Adipose tissue (tissue), 3 donors: ENCODE data around the gene SCTR. TPM values are rescaled to one million over a fixed set of nuclear protein-coding genes. Genes with fewer than 3 reads are reported as not detected.

Source experiments
- H3K27ac ChIP-seq: one replicate; pipeline ENCODE4 v1.5.1; 2013; ENCODE audit warnings: low read depth, low read length
- WGBS, 3 donors: extraction: QIAGEN DNeasy Blood & Tissue Kit; methylation state at CpG; one replicate each; pipeline ENCODE4 v1.1.7; 2013; 5-methylcytosine and 5-hydroxymethylcytosine counted together
- polyA plus RNA-seq, 3 donors: library from polyadenylated mRNA; stranded (reverse); fragments of 200-250 nt; gene quantifications; one replicate each; pipeline ENCODE4 v1.2.3, GENCODE V29; 2013
- donor health status: healthy with polysubstance abuse.
- donor health status: Bipolar disorder and iron deficiency.
- donor health status: healthy.

SCTR gene
- polyA plus RNA-seq, 3 donors: 0.65 to 59.8 TPM; not detected in 1

GRCh38 chr2:119426801-119427395 lies 97.4 kb downstream of the SCTR start:
- 48 to 59% (median 56%) methylated on average over 12 of the region's 12 CpGs for WGBS, 3 donors
- H3K27ac ChIP-seq: no peak overlapping the region

DNA sequence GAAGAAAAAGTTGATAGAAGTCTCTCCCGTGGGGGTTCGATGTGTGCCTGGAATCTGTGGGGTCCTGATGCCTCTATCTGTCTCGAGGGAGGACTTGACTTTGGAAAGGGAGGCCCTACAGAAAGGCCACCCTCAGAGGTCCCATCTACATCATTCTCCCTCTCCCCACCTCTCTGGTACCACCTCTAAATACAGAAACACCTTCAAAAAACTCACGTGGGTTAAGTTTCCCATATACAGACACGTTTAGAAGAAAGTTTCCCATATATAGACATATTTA lies 97.9 kb downstream of the SCTR start:
- WGBS, 3 donors: 56 to 61% (median 60%) methylated on average over 5 of the region's 5 CpGs
- H3K27ac ChIP-seq: no peak overlapping the region

DNA sequence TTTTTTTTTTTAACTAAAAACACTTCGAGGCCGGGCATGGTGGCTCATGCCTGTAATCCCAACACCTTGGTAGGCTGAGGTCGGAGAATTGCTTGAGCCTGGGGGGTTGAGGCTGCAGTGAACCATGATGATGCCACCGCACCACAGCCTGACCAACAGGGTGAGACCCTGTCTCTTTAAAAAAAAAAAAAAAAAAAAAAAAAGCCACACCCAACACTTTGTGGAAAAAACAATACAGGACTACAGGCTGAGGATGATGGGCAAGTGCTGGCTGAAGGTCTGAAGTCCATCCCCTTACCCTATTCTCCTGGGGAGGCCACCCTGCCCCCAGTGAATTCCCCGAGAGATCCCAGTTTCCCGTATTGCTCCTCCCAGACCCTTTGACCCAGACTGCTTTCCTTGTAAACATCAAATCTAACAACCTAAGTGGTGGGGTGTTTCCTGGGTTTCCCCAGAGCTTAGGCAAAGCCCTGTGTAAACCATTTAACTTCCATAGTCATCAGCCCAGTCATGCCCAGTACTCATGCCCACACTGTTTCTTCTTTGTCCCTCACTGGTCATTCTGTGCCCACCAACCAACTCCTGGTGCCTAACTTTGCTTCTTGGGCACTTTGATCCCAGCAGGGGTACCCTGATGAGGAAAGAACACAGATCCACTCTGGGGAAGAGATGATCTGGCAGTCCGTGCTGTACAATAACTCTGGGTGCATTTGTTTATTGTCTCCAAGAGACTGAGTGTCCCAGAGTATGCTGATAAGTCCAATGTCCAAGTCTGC lies 98.5 kb downstream of the SCTR start:
- H3K27ac ChIP-seq: no peak overlapping the region
- WGBS, 3 donors: 77 to 81% (median 78%) methylated on average over 7 of the region's 7 CpGs

DNA sequence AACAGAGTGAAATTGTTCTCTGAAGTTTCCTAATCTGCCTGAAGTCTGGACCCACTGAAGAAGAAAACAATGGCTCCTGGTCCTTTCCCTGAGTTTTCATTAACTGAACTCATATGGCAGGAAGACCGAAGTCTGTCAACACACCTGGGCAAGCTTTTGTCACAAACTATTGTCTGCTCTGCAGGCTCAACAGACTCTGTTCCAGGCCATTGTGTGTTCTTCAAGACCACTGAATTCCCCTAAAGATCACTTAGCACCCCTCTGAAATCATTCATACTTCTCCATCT lies 99.2 kb downstream of the SCTR start:
- no peak overlapping the region for H3K27ac ChIP-seq
- 87 to 100% (median 96%) methylated on average over 1 of the region's 1 CpG for WGBS, 3 donors

DNA sequence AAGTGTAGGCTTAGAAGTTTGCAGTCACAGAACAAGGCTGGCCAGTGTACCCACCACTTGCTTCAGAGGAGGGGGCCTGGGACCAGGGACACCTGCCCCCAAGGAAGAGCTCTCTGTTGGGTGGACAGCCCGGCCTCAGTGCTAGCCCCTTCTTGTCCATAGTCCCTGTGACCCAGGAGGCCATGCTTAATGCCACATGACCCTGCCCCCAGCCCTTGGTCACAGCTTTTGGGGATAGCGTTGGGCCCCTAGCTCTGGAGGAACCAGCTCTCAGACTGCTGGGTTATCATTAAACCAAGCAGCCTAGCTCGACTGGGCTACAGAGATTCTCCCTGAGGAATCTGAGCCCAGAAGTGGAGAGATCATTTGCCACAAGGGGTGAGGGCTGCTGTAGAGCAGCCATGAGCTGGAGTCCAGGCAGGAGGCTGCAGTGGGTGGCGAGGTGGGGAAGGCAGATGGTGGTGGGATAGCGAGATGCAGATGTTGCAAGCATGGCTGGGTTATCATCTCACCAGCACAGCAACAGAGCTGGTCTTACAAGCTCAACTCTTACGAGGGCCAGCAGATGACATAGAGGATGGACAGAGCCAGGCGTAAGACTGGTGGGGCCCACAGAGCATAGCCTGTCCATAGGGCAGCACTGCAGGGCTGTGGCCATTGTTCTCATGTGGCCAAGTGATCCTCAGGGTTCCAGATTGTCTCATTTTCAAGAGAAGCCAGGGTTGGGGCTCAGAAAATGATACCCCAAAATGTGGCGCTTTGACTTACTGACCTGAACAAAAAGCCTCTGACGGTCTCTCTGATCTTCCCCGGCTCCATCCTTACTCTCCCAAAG lies 99.8 kb downstream of the SCTR start:
- WGBS, 3 donors: 91 to 96% (median 94%) methylated on average over 10 of the region's 10 CpGs
- no peak overlapping the region for H3K27ac ChIP-seq

GRCh38 chr2:119423811-119424210 lies 100.5 kb downstream of the SCTR start:
- 76 to 92% (median 79%) methylated on average over 2 of the region's 2 CpGs for WGBS, 3 donors
- no peak overlapping the region for H3K27ac ChIP-seq

DNA sequence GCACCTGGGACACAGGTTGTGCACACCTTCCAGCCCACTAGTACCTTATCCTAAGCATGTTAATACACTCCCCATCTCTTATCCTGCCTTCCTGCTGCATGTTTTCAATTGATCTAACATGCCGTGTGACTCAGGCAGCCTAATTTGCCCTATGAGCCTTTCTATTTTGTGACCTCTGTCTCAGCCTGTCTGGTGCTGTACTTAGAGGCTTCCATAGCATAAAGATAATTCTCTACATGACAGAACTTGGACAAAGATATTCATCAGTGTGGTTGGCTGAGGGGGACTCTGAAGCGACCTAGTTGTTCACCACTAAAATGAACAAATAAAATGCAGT lies 101.2 kb downstream of the SCTR start:
- WGBS, 3 donors: 87 to 90% (median 88%) methylated on average over 2 of the region's 2 CpGs

GRCh38 chr2:119422360-119423107 lies 101.7 kb downstream of the SCTR start:
- WGBS, 3 donors: 72 to 92% (median 81%) methylated on average over 7 of the region's 7 CpGs
- no peak overlapping the region for H3K27ac ChIP-seq

More for the DNA sequence above, 101.2 kb downstream of the SCTR start:
- H3K27ac ChIP-seq: no peak overlapping the region

GRCh38 chr2:119421741-119422140 lies 102.5 kb downstream of the SCTR start:
- no peak overlapping the region for H3K27ac ChIP-seq

GRCh38 chr2:119421304-119421703 lies 103.0 kb downstream of the SCTR start:
- 89 to 100% (median 96%) methylated on average over 1 of the region's 1 CpG for WGBS, 3 donors
- no peak overlapping the region for H3K27ac ChIP-seq

- H3K27ac ChIP-seq: no peak overlapping the region
- WGBS, 3 donors: 27 to 53% (median 30%) methylated on average over 1 of the region's 1 CpG
Observed at GRCh38 chr2:119419803-119420508, 104.3 kb downstream of the SCTR start.

DNA sequence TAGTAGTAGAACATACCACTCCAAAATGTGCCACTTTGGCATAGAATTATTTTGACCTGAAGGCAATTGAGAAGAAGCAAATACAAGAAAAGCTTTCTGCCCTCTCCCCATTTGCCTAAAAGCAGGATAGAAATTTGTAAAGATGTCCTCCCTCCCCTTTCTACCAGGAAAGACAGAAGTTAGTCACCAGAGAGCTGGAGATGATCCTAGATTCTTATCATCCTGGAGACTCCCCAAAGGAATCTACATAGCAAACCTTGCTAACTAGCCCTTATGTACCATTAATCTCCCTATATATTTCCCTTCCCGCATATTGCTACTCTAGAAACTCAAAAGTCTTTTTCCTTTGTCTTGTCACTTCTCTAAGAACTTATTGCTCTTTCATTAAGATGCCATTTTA lies 105.2 kb downstream of the SCTR start:
- 83 to 96% (median 91%) methylated on average over 1 of the region's 1 CpG for WGBS, 3 donors
- H3K27ac ChIP-seq: no peak overlapping the region

GRCh38 chr2:119417908-119418307 lies 106.4 kb downstream of the SCTR start:
- no peak overlapping the region for H3K27ac ChIP-seq
- WGBS, 3 donors: 87 to 92% (median 92%) methylated on average over 6 of the region's 6 CpGs

DNA sequence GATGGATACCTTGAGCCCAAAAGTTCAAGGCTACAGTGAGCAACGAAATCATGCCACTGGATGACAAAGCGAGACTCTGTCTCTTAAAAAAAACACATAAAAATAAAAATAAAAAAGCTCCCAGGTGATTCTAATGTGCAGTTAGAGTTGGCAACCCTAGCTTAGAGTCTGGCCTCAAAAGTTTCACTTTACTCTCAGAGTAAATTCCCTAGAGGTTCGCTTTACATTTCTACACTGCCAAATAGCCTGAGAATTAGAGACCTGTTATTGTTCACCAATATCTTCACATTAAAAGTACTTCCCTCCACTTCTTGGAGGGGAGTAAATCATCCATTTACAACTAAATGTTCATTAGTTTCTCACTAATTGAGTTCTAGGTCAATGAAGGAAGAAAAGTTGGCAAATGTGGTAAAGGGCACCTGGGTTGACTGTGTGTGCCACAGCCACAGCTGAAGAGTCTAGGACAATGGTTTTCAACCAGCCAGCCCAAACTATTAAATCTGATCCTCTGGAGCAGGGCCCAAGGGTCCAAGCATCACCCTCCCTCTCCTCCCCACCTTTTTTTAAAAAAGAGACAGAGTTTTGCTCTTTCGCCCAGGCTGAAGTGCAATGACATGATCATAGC lies 107.9 kb downstream of the SCTR start:
- 79 to 93% (median 91%) methylated on average over 4 of the region's 4 CpGs for WGBS, 3 donors

GRCh38 chr2:119415630-119416029 lies 108.7 kb downstream of the SCTR start:
- 83 to 90% (median 84%) methylated on average over 1 of the region's 1 CpG for WGBS, 3 donors

More for the DNA sequence above, 107.9 kb downstream of the SCTR start:
- no peak overlapping the region for H3K27ac ChIP-seq

DNA sequence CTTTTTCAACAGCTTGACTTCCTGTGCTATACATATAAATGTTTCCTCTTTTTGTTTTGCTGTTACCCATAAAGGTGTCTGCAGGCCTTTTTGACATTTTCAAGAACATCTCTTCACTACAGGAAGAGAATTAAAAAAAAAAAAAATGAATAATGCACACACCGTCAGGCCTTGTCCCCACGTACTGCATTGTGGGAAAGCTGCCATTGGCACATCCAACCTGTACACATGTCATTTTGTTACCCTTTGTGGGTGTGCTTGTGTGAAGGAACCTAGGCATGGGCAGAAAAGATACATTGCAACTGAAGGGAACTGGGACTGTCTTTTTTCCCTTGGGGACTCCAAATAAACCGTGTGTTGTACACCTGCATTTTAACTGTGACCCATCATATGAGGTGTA lies 109.4 kb downstream of the SCTR start:
- no peak overlapping the region for H3K27ac ChIP-seq
- WGBS, 3 donors: 72 to 81% (median 76%) methylated on average over 3 of the region's 3 CpGs

More at GRCh38 chr2:119415630-119416029, 108.7 kb downstream of the SCTR start:
- no peak overlapping the region for H3K27ac ChIP-seq

DNA sequence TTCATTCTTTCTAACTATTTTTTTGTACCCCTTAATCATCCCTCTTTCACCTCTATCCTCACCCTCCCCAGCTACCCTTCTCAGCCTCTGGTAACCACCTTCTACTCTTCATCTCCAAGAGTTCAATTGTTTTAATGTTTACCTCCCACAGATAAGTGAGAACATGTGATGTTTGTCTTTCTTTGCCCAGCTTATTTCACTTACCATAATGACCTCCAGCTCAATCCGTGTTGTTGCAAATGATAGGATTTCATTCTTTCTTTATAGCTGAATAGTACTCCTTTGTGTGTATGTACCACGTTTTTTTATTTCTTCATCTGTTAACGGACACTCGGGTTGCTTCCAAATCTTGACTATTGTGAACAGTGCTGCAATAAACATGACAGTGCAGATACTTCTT lies 114.8 kb downstream of the SCTR start:
- no peak overlapping the region for H3K27ac ChIP-seq
- WGBS, 3 donors: 56 to 79% (median 79%) methylated on average over 4 of the region's 4 CpGs

GRCh38 chr2:119408221-119408619 lies 116.1 kb downstream of the SCTR start:
- H3K27ac ChIP-seq: no peak overlapping the region

More at GRCh38 chr2:119408221-119408619, 116.1 kb downstream of the SCTR start:
- WGBS, 3 donors: 38 to 55% (median 51%) methylated on average over 5 of the region's 5 CpGs
